Chondrocyte (in vitro differentiated cells): ENCODE results near the gene SLC27A6. TPM values are rescaled to one million over a fixed set of nuclear protein-coding genes. Genes with fewer than 3 reads are reported as not detected.

Source experiments
- DNase-seq: peaks from one replicate; pipeline ENCODE4 v3.0.0; 2021; ENCODE audit warnings: mixed read lengths, low spot score
- H3K27ac Mint-ChIP-seq: one replicate; pipeline ENCODE4 v1.8.0; 2021; ENCODE audit warnings: mild to moderate bottlenecking, moderate library complexity, mixed read lengths; ENCODE audit not compliant: unreplicated experiment
- H3K27me3 Mint-ChIP-seq: 2 replicates; pipeline ENCODE4 v1.8.0; 2021; ENCODE audit warnings: low read depth, mixed read lengths
- H3K36me3 Mint-ChIP-seq: 2 replicates; pipeline ENCODE4 v1.8.0; 2021; ENCODE audit warnings: low read depth, mixed read lengths
- H3K4me1 Mint-ChIP-seq: 2 replicates; pipeline ENCODE4 v1.8.0; 2021; ENCODE audit warnings: low read depth, mild to moderate bottlenecking, mixed read lengths
- H3K4me3 Mint-ChIP-seq: one replicate; pipeline ENCODE4 v1.8.0; 2021; ENCODE audit warnings: mild to moderate bottlenecking, moderate library complexity, mixed read lengths; ENCODE audit not compliant: unreplicated experiment
- H3K9me3 Mint-ChIP-seq: 2 replicates; pipeline ENCODE4 v1.8.0; 2021; ENCODE audit warnings: low read depth, mixed read lengths
- total RNA-seq: library from RNA; stranded (reverse); gene quantifications from 3 replicates; pipeline ENCODE4 v1.2.1, GENCODE V29; 2021
- TF ChIP-seq, protein P1 (sequence below): fragments of 200-600 bp; sonication (generic); IDR thresholded peaks from 2 replicates; pipeline ENCODE4 v1.5.0; 2021; ENCODE audit warnings: antibody characterized with exemption, mild to moderate bottlenecking, moderate library complexity

Gene SLC27A6
- total RNA-seq, 1 donor from 2014 or later = 0.27 TPM

DNA sequence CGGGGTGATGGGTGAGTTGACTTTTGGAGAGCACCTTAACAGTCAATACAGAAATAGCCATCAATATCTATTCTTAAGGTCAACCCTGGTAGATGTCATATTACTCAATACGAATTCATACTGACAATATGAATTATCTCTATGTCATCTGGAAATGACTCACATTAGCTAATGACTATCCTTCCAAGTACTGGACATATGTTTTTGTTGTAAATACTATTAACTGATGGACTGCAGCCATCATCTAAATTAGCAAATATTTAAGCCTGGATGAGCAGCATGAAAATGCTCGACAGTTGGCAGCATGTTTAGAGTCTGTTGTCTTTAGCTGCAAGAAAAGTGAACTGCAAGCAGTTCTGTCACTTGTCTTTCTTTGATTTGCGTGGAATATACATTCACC, 109.6 kb downstream of the SLC27A6 start:
- H3K27ac Mint-ChIP-seq = no peak overlapping the region
- no peaks in the 10 kb centered on the region for H3K36me3 Mint-ChIP-seq
- H3K27me3 Mint-ChIP-seq = peaks cover 17% of the 10 kb centered on the region
- no peak overlapping the region for H3K4me3 Mint-ChIP-seq
- no peaks in the 10 kb centered on the region for H3K9me3 Mint-ChIP-seq
- TF ChIP-seq, protein P1, sequence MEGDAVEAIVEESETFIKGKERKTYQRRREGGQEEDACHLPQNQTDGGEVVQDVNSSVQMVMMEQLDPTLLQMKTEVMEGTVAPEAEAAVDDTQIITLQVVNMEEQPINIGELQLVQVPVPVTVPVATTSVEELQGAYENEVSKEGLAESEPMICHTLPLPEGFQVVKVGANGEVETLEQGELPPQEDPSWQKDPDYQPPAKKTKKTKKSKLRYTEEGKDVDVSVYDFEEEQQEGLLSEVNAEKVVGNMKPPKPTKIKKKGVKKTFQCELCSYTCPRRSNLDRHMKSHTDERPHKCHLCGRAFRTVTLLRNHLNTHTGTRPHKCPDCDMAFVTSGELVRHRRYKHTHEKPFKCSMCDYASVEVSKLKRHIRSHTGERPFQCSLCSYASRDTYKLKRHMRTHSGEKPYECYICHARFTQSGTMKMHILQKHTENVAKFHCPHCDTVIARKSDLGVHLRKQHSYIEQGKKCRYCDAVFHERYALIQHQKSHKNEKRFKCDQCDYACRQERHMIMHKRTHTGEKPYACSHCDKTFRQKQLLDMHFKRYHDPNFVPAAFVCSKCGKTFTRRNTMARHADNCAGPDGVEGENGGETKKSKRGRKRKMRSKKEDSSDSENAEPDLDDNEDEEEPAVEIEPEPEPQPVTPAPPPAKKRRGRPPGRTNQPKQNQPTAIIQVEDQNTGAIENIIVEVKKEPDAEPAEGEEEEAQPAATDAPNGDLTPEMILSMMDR = no peak
- no peak for DNase-seq
- peaks cover 12% of the 10 kb centered on the region for H3K4me1 Mint-ChIP-seq

DNA sequence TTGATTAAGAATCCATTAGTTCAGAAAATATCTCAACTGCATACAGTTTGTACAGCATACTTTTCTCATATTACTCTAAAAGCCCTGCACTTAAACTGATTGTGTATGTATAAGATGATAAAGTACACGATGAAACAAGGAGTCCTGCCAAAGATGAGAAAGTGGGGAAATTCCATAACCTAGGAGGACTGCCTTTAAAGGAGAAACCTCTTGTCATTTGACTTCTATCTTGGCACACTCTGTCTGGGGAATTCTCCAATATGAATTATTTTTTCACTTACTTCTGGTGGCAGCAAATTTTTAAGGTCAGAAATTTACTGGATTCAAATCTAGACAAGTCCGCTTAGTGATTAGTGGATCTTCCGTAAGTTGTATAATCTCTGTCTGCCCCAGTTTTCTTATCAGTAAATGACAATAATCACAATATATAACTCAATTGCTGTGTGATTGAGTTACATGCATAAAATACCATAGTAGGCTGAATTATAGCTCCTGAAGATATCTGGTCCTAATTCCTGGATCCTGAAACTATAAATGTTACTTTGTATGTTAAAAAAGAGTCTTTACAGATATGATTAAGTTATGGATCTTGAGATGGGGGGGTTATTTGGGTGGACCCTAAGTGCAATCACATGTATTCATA, 112.3 kb downstream of the SLC27A6 start:
- no peaks in the 10 kb centered on the region for H3K36me3 Mint-ChIP-seq
- no peak overlapping the region for H3K4me3 Mint-ChIP-seq
- no peak overlapping the region for H3K27ac Mint-ChIP-seq
- peaks cover 12% of the 10 kb centered on the region for H3K4me1 Mint-ChIP-seq
- no peak for DNase-seq
- peaks cover 15% of the 10 kb centered on the region for H3K27me3 Mint-ChIP-seq
- H3K9me3 Mint-ChIP-seq = no peaks in the 10 kb centered on the region
- TF ChIP-seq, protein P1 = no peak

DNA sequence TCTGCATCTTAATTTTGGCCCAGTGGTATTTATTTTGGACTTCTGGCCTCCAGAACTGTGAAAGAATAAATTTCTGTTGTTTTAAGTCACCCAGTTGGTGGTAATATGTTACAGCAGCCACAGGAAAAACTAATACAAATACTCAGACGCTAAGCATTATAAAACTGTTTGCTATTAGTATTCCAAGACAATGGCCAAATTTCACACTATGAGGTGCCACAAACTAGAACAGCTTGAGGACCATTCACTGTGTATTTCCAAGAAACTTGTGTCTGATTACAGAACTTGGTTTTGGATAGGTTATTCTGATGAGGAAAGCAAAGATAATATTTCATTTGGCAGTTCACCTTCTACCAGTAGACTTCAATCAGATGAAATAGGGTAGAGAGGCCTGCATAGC, 113.0 kb downstream of the SLC27A6 start:
- peaks cover 14% of the 10 kb centered on the region for H3K27me3 Mint-ChIP-seq
- H3K4me3 Mint-ChIP-seq = no peak overlapping the region
- H3K9me3 Mint-ChIP-seq = no peaks in the 10 kb centered on the region
- TF ChIP-seq, protein P1 = no peak
- no peak overlapping the region for H3K27ac Mint-ChIP-seq
- H3K4me1 Mint-ChIP-seq = peaks cover 12% of the 10 kb centered on the region
- no peak for DNase-seq
- H3K36me3 Mint-ChIP-seq = no peaks in the 10 kb centered on the region

DNA sequence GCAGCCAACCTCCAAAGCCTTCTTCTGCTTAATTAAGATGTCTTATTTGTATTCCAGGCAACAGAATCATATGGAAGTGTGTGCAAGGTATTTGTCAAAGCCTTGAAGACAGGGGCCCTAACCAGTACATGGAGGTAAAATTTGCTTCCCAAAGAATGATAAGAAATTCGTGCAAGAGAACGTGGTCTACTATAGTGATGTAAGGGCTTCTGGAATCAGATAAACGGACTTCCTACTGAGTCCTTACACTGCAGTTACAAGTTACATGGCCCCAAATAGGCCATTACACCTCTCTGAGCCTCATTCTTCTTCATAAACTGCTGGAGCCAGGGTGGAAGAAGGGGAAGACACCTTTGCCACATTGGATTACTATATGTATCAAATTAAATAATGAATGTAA, 113.4 kb downstream of the SLC27A6 start:
- TF ChIP-seq, protein P1 = no peak
- no peak overlapping the region for H3K4me3 Mint-ChIP-seq
- DNase-seq = no peak
- peaks cover 18% of the 10 kb centered on the region for H3K27me3 Mint-ChIP-seq
- H3K36me3 Mint-ChIP-seq = no peaks in the 10 kb centered on the region
- H3K4me1 Mint-ChIP-seq = peaks cover 12% of the 10 kb centered on the region
- H3K27ac Mint-ChIP-seq = no peak overlapping the region
- H3K9me3 Mint-ChIP-seq = no peaks in the 10 kb centered on the region

DNA sequence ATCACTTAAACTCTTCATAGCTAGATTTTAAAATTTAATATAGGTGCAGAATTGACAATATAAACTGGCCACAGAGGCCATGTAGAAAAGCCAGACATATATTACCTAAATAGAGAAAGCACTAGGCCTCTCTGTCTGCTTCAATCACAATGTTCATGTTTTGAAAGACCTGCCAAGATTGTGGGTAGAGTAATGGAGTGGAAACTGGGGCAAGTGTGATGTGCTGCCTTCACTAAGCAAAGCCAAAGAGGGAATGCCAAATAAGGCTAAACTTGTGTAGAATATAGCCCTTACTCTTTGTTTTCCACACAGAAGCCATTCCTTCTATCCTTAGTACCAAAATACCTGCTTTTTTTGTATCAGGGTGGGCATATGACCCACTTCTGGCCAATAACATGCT, 114.2 kb downstream of the SLC27A6 start:
- no peak for DNase-seq
- Mint-ChIP-seq H3K4me3 (no peak overlapping the region), H3K27me3 (peaks cover 17% of the 10 kb centered on the region), H3K9me3 (no peaks in the 10 kb centered on the region), H3K27ac (no peak overlapping the region), H3K4me1 (peaks cover 12% of the 10 kb centered on the region), H3K36me3 (no peaks in the 10 kb centered on the region)
- TF ChIP-seq, protein P1 = no peak
